ENCODE data around the gene TAS2R4. TPM values are rescaled to one million over a fixed set of nuclear protein-coding genes. Genes with fewer than 3 reads are reported as not detected.

Gene TAS2R4, protein sequence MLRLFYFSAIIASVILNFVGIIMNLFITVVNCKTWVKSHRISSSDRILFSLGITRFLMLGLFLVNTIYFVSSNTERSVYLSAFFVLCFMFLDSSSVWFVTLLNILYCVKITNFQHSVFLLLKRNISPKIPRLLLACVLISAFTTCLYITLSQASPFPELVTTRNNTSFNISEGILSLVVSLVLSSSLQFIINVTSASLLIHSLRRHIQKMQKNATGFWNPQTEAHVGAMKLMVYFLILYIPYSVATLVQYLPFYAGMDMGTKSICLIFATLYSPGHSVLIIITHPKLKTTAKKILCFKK
- polyA plus RNA-seq = 1.1 TPM in 1 of 2 replicates, not detected in the other

DNA sequence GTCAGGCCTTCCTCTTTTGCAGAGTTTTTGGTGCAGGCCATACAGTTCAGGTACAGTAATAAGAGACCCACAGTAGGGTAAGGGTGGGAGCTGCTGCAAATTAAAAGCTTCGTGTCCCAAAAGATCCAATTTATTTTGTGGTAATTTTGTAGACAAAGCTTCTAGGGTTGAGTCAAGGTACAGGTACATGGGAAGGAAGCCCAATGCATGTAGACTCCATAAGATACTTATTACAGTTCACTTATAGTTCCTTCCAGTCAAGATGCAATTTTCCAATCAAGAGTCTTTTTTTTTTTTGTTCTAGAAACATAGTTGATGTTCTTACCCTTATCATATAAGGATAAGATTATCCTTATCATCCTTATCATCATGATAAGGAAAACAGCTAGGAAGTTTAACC, at the start of gene TAS2R4:
Gene TAS2R4, plus strand, starts transcription at position 301 of the 400 bp plus-strand sequence. CDS start 1,815 bp downstream, outside the sequence.

DNA sequence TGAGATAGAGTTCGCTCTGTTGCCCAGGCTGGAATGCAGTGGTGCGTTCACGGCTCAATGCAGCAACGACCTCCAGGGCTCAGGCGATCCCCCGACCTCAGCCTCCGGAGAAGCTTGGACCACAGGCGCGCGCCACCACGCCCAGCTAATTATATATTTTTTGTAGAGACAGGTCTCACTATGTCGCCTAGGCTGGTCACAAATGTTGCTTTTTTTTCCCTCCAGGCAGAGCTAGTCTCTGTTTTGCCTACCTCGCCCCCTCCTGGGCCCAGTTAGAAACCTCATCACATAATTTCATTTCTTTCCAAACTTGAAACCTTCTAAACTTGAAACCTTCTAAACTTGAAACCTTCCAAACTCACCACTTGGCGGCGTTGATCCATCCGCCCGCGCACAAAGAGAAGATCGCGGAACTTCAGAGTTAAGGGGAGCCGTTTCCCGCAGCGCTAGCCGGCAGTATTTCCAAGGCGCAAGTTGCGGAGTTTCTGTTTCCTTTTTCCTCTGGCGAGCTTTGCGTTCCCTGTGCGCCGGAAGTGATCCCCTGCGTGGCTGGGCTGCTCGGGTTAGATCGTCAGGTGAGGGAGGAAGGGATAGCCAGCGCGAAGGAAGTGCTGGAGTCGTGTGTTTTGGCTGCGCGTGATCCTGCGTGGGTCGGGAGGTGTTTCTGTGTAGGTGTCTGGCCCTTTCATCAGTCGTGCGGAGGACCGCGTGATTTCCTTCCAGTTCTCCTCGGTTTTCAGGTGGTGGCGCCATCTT, 38.5 kb upstream of the TAS2R4 start, which contains the start of gene SSBP1:
Gene SSBP1, plus strand, starts transcription at position 523 of the 756 bp plus-strand sequence. CDS start 809 bp downstream, outside the sequence.

DNA sequence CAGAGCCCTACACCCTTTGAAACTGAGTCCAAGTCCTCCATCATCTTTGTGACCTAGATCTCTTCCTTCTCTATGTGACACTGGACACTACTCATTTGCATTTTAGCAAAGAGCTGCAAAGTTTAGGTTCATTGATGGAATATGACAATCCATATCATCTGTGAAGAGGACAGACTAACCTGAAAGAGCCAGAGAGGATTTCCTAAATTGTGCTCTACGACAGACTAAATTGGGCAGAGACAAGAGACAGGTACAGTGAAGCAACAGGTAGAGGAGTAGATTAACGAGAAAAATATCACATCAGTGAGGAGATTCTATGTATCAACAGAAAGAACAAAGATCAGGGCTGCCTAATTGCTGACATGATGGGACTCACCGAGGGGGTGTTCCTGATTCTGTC, 12.7 kb upstream of the TAS2R4 start, which contains the start of gene TAS2R3:
Gene TAS2R3, plus strand, starts transcription at position 301 of the 400 bp plus-strand sequence. Its CDS starts 62 bp downstream, at position 363.

DNA sequence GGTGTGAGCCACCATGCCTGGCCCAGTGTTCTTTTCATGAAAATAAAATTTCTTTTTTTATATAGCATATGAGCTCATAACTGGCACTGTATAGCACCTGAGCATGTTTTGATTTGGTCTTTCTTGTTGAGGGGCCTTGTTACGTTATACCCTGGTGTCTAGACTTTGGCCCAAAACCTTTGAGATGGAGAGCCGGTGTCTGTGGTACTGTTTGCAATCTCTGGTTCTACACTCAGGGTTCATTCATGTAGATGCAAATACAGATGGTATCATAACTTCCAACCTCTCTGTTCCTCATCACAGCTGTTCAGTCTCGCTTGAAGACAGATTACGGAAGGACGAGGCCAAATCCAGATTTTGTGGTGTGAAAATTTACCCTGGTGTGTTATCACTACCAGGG, 13.4 kb downstream of the TAS2R4 start, which contains the start of gene TAS2R5:
Gene TAS2R5, plus strand, starts transcription at position 301 of the 400 bp plus-strand sequence. CDS start 145 bp downstream, outside the sequence.

Other genes starting within 250 kb of the TAS2R4 start
- gene AGK, start 225.3 kb upstream of the TAS2R4 start, polyA plus RNA-seq = 28.5 and 38.8 TPM in 2 replicates
- gene DENND11, start 74.5 kb upstream of the TAS2R4 start, polyA plus RNA-seq = 4.3 and 6.8 TPM in 2 replicates
- not detected in 2 replicates for gene WEE2, start 68.3 kb upstream of the TAS2R4 start, polyA plus RNA-seq
- 408 and 438 TPM in 2 replicates for gene SSBP1, start 38.3 kb upstream of the TAS2R4 start, polyA plus RNA-seq
- gene TAS2R3, start 12.6 kb upstream of the TAS2R4 start, polyA plus RNA-seq = not detected in 2 replicates
- not detected in 2 replicates for gene TAS2R5, start 13.5 kb downstream of the TAS2R4 start, polyA plus RNA-seq
- 0.39 and 1.6 TPM in 2 replicates for gene PRSS37, start 64.8 kb downstream of the TAS2R4 start, polyA plus RNA-seq
- gene OR9A4, start 139.7 kb downstream of the TAS2R4 start, polyA plus RNA-seq = not detected in 2 replicates
- not detected in 2 replicates for gene CLEC5A, start 170.3 kb downstream of the TAS2R4 start, polyA plus RNA-seq
- not detected in 2 replicates for gene TAS2R38, start 197.1 kb downstream of the TAS2R4 start, polyA plus RNA-seq
- gene MGAM, start 219.2 kb downstream of the TAS2R4 start, polyA plus RNA-seq = 0.04 TPM in 1 of 2 replicates, not detected in the other

Data from Purkinje cell (primary cell).